HUES6 (cell line): Measurements from ENCODE around the gene RAB20.
A peak's percentile ranks its signal among the peaks of the same experiment; 100 is the strongest.

Experiments
- H3K27ac ChIP-seq: 2 replicates; pipeline ENCODE4 v1.7.0; 2013; ENCODE audit warnings: low read depth, mild to moderate bottlenecking, low read length, inconsistent platforms
- H3K27me3 ChIP-seq: 2 replicates; pipeline ENCODE4 v1.6.1; 2013; ENCODE audit warnings: low read length; ENCODE audit not compliant: control insufficient read depth, insufficient read depth
- H3K36me3 ChIP-seq: 2 replicates; pipeline ENCODE4 v1.6.1; 2013; ENCODE audit warnings: low read length; ENCODE audit not compliant: control insufficient read depth, insufficient read depth
- H3K4me1 ChIP-seq: 2 replicates; pipeline ENCODE4 v1.6.1; 2013; ENCODE audit warnings: low read length; ENCODE audit not compliant: control insufficient read depth, insufficient read depth
- H3K4me3 ChIP-seq: 2 replicates; pipeline ENCODE4 v1.5.1; 2013; ENCODE audit warnings: low read depth, low read length
- H3K9ac ChIP-seq: one replicate; pipeline ENCODE4 v1.6.1; 2013; ENCODE audit warnings: mild to moderate bottlenecking, low read length
- H3K9me3 ChIP-seq: 2 replicates; pipeline ENCODE4 v1.6.1; 2013; ENCODE audit warnings: low read depth, low read length; ENCODE audit not compliant: control insufficient read depth, insufficient read depth

The RAB20 gene

GRCh38 chr13:110562696-110563462 is 1.4 kb upstream of the RAB20 start:
- H3K4me3 ChIP-seq = peak overlapping the region; percentile 97
- H3K27ac ChIP-seq = no peak overlapping the region
- H3K36me3 ChIP-seq = peaks cover 10% of the 10 kb centered on the region; the same call in 1 of the 2 replicates
- 0 out of 2 replicates have a peak, but pooled peaks cover 3% of the 10 kb centered on the region for H3K27me3 ChIP-seq
- H3K4me1 ChIP-seq = peaks cover 34% of the 10 kb centered on the region
- H3K9me3 ChIP-seq = no peaks in the 10 kb centered on the region
- peak overlapping the region; percentile 66 for H3K9ac ChIP-seq

DNA sequence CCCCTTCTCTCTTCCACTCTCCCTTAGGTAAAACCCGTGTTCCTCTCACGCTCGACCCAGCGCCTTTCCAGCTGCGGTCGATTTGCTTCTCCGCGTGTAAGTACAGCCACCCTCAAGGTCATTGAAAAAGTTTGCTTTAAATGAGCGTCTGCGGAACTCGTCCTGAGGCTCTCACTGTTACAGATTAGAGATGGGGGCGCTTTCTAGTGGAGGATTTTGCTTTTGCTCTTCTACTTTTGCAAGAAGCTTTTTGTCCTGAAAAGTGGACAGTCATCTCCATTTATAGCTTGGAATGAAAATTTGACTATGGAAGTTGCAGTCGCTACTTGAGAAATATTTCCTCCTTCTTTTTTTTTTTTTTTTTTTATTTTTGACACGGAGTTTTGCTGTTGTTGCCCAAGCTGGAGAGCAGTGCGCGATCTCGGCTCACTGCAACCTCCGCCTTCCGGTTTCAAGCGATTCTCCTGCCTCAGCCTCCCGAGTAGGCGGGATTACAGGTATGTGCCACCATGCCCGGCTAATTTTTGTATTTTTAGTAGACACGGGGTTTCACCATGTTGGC is 595 bp upstream of the RAB20 start:
- Histone ChIP-seq H3K4me1 (peaks cover 34% of the 10 kb centered on the region), H3K27me3 (0 out of 2 replicates have a peak, but pooled peaks cover 3% of the 10 kb centered on the region), H3K9ac (peak overlapping the region; percentile 66), H3K27ac (peak overlapping the region; percentile 55; the same call in 1 of the 2 replicates), H3K36me3 (peaks cover 16% of the 10 kb centered on the region), H3K9me3 (no peaks in the 10 kb centered on the region), H3K4me3 (peak overlapping the region; percentile 97)

- peak overlapping the region; percentile 29; the same call in 1 of the 2 replicates for H3K27ac ChIP-seq
- H3K27me3 ChIP-seq = 0 out of 2 replicates have a peak, but pooled peaks cover 3% of the 10 kb centered on the region
- no peaks in the 10 kb centered on the region for H3K9me3 ChIP-seq
- peaks cover 39% of the 10 kb centered on the region for H3K4me1 ChIP-seq
- peak overlapping the region; percentile 90 for H3K9ac ChIP-seq
- peak overlapping the region; percentile 97 for H3K4me3 ChIP-seq
- peaks cover 22% of the 10 kb centered on the region for H3K36me3 ChIP-seq
These were observed 750 bp downstream of the RAB20 start for GRCh38 chr13:110560601-110561343.

DNA sequence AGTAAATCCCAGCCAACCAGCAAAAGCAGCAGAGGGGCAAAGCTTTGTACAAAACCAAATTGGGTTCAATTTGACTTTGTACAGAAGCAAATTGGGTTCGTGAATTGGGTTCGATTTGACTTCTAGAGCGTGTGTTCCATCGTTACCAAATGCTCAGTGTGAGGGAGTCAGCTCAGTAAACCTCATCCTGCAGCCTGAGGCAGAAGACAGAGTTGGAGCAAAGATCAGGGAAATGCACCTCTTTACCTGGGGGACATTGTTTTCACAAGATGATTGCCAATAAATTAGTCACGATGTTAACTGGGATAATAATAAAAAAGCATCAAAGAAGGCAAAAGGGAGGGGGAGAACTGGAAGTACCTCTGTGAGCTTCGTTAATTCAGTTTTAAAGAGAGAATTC is 1.5 kb downstream of the RAB20 start:
- Histone ChIP-seq H3K36me3 (peaks cover 22% of the 10 kb centered on the region), H3K9ac (peak overlapping the region; percentile 29), H3K27me3 (0 out of 2 replicates have a peak, but pooled peaks cover 3% of the 10 kb centered on the region), H3K4me3 (peak overlapping the region; percentile 97; the same call in 1 of the 2 replicates), H3K9me3 (no peaks in the 10 kb centered on the region), H3K27ac (no peak overlapping the region), H3K4me1 (peaks cover 36% of the 10 kb centered on the region)

DNA sequence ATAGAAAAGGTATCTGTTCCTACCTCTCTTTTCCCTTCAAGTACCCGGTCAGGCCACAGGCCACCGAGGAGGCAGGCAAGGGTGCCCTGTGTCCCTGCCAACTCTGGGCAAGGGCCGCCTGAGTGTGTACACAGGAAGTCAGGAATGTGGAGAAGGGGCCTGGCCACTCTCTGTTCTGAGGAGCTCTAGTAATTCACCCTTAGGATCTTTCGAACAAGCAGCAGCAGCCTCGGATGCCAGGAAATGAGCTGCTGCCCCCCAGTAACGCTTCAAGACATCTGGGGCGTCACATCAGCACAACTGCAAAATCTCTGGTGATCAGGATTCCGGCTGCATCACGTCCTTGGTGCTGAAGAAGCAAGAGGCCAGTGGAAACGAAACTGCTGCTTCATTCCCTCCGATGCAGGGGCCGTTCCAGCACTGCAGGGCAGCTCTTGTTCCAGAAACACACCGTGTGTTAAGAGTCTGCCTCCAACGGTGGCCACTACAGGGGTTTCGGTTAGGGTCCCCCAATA is 2.0 kb downstream of the RAB20 start:
- H3K4me1 ChIP-seq = peaks cover 36% of the 10 kb centered on the region
- H3K27me3 ChIP-seq = 0 out of 2 replicates have a peak, but pooled peaks cover 3% of the 10 kb centered on the region
- peak overlapping the region; percentile 29 for H3K9ac ChIP-seq
- H3K4me3 ChIP-seq = peak overlapping the region; percentile 97; the same call in 1 of the 2 replicates
- no peaks in the 10 kb centered on the region for H3K9me3 ChIP-seq
- H3K27ac ChIP-seq = no peak overlapping the region
- H3K36me3 ChIP-seq = peaks cover 22% of the 10 kb centered on the region

GRCh38 chr13:110557610-110558305 is 3.8 kb downstream of the RAB20 start:
- H3K4me3 ChIP-seq = no peak overlapping the region
- peaks cover 27% of the 10 kb centered on the region for H3K4me1 ChIP-seq
- H3K27me3 ChIP-seq = 0 out of 2 replicates have a peak, but pooled peaks cover 3% of the 10 kb centered on the region
- no peak overlapping the region for H3K27ac ChIP-seq
- peaks cover 22% of the 10 kb centered on the region for H3K36me3 ChIP-seq
- no peaks in the 10 kb centered on the region for H3K9me3 ChIP-seq
- no peak overlapping the region for H3K9ac ChIP-seq

- Histone ChIP-seq H3K27ac (no peak overlapping the region), H3K4me1 (peaks cover 24% of the 10 kb centered on the region), H3K9me3 (no peaks in the 10 kb centered on the region), H3K9ac (no peak overlapping the region), H3K36me3 (peaks cover 22% of the 10 kb centered on the region), H3K4me3 (no peak overlapping the region), H3K27me3 (no peaks in the 10 kb centered on the region)
These were observed 4.4 kb downstream of the RAB20 start for GRCh38 chr13:110557082-110557481.

DNA sequence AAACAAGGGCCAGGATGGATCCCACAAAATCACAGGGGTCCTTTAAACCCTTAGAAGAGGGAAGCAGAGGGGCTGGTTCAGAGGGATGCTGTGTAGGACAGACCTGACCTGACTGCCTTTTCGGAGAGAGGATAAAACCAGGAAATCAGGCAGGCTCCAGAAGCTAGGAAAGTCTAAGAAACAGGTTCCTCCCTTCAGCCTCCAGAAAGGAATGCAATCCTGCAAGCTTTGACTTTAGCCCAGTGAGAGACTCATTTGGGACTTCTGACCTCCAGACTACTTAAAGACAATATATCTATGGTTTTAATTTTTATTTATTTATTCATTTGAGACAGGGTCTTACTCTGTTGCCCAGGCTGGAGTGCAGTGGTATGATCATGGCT is 5.3 kb downstream of the RAB20 start:
- H3K9me3 ChIP-seq = no peaks in the 10 kb centered on the region
- H3K9ac ChIP-seq = no peak overlapping the region
- no peaks in the 10 kb centered on the region for H3K27me3 ChIP-seq
- H3K27ac ChIP-seq = no peak overlapping the region
- H3K4me1 ChIP-seq = peaks cover 28% of the 10 kb centered on the region
- H3K4me3 ChIP-seq = no peak overlapping the region
- peaks cover 22% of the 10 kb centered on the region for H3K36me3 ChIP-seq

DNA sequence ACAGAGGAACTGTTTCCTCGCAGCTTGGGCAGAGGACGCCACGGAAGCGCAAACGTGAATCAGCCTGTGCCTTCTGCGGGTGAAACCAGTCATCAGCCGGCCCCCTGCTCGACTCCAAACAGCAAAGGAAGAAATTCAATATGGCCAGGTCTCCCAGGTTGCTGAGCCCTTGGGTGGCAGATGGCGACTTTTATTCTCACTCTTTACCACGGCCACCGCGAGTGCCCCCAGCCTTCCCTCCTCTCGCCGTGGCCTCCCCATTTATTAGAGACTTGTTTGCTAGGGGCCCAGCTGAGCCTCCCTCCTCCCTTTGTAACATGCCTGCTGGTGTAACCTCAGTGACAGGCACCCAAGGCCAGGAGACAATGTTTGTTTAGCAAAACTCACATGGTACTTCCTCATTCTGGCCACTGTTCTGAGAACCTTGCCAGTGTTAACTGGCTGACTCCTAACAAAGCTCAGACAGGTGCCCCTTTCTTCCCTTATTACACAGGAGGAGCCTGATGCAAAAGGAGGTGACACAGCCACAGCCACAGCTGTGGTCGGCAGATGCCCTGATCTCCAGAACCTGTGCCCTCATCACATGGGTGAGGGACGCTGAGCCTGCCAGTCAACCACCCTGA is 5.8 kb downstream of the RAB20 start:
- H3K4me1 ChIP-seq = peaks cover 31% of the 10 kb centered on the region
- no peaks in the 10 kb centered on the region for H3K9me3 ChIP-seq
- no peak overlapping the region for H3K27ac ChIP-seq
- no peak overlapping the region for H3K4me3 ChIP-seq
- H3K36me3 ChIP-seq = peaks cover 22% of the 10 kb centered on the region
- no peak overlapping the region for H3K9ac ChIP-seq
- H3K27me3 ChIP-seq = no peaks in the 10 kb centered on the region

DNA sequence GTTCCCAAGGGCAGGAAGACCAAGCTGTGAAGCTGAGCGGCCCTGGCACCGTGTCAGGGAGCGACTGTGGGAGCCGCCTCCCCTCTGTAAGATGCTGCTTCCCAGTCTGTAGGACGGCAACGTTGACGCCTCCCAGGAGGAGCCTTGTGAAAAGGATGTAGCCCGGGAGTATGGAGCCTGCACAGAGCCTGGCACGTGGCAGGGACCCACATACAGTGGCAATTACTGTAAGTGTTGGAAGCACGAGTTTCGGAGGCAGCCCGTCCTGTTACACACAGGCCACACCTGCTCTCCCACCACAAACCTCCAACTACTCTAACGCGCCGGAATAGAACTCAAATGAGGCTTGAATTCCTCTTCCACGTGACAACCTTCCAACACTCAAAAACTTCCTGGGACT is 6.6 kb downstream of the RAB20 start:
- H3K9me3 ChIP-seq = no peaks in the 10 kb centered on the region
- no peak overlapping the region for H3K27ac ChIP-seq
- no peaks in the 10 kb centered on the region for H3K27me3 ChIP-seq
- H3K36me3 ChIP-seq = peaks cover 22% of the 10 kb centered on the region
- peaks cover 27% of the 10 kb centered on the region for H3K4me1 ChIP-seq
- H3K4me3 ChIP-seq = no peak overlapping the region
- H3K9ac ChIP-seq = no peak overlapping the region
